Measurements from ENCODE around the gene SMARCA2.

SMARCA2 gene

GRCh38 chr9:2158766-2159430 is 143.8 kb downstream of the SMARCA2 start:
- Histone ChIP-seq H3K4me3 (ENCODE audit: low read length) (peak overlapping the region; percentile 57), H3K27ac (ENCODE audit: low read depth, low read length) (peak overlapping the region; percentile 43), H3K9ac (ENCODE audit: low read length) (no peak overlapping the region), H3K27me3 (ENCODE audit: control insufficient read depth, insufficient read depth, low read length) (no peaks in the 10 kb centered on the region), H3K36me3 (ENCODE audit: control insufficient read depth, insufficient read depth, low read length) (no peaks in the 10 kb centered on the region), H3K4me1 (ENCODE audit: control insufficient read depth, insufficient read depth, low read length) (peaks cover 6% of the 10 kb centered on the region)

GRCh38 chr9:2159521-2160454 is 144.6 kb downstream of the SMARCA2 start:
- peak overlapping the region; percentile 37 for H3K27ac ChIP-seq (ENCODE audit: low read depth, low read length)
- no peaks in the 10 kb centered on the region for H3K36me3 ChIP-seq (ENCODE audit: control insufficient read depth, insufficient read depth, low read length)
- peaks cover 6% of the 10 kb centered on the region for H3K4me1 ChIP-seq (ENCODE audit: control insufficient read depth, insufficient read depth, low read length)

GRCh38 chr9:2161661-2162060 is 146.5 kb downstream of the SMARCA2 start:
- H3K9ac ChIP-seq (ENCODE audit: low read length) = no peak overlapping the region
- no peaks in the 10 kb centered on the region for H3K36me3 ChIP-seq (ENCODE audit: control insufficient read depth, insufficient read depth, low read length)
- H3K27me3 ChIP-seq (ENCODE audit: control insufficient read depth, insufficient read depth, low read length) = no peaks in the 10 kb centered on the region
- H3K27ac ChIP-seq (ENCODE audit: low read depth, low read length) = no peak overlapping the region
- peaks cover 6% of the 10 kb centered on the region for H3K4me1 ChIP-seq (ENCODE audit: control insufficient read depth, insufficient read depth, low read length)
- H3K4me3 ChIP-seq (ENCODE audit: low read length) = no peak overlapping the region

More at GRCh38 chr9:2159521-2160454, 144.6 kb downstream of the SMARCA2 start:
- H3K27me3 ChIP-seq (ENCODE audit: control insufficient read depth, insufficient read depth, low read length) = no peaks in the 10 kb centered on the region
- H3K4me3 ChIP-seq (ENCODE audit: low read length) = peak overlapping the region; percentile 54
- H3K9ac ChIP-seq (ENCODE audit: low read length) = no peak overlapping the region

- H3K9ac ChIP-seq (ENCODE audit: low read length) = no peak overlapping the region
- H3K27ac ChIP-seq (ENCODE audit: low read depth, low read length) = no peak overlapping the region
- H3K4me3 ChIP-seq (ENCODE audit: low read length) = no peak overlapping the region
- no peaks in the 10 kb centered on the region for H3K27me3 ChIP-seq (ENCODE audit: control insufficient read depth, insufficient read depth, low read length)
- H3K36me3 ChIP-seq (ENCODE audit: control insufficient read depth, insufficient read depth, low read length) = peaks cover 2% of the 10 kb centered on the region
- H3K4me1 ChIP-seq (ENCODE audit: control insufficient read depth, insufficient read depth, low read length) = no peaks in the 10 kb centered on the region
These were observed 148.2 kb downstream of the SMARCA2 start for GRCh38 chr9:2163231-2163885.

GRCh38 chr9:2164268-2164667 is 149.1 kb downstream of the SMARCA2 start:
- Histone ChIP-seq H3K27ac (ENCODE audit: low read depth, low read length) (no peak overlapping the region), H3K27me3 (ENCODE audit: control insufficient read depth, insufficient read depth, low read length) (no peaks in the 10 kb centered on the region), H3K4me1 (ENCODE audit: control insufficient read depth, insufficient read depth, low read length) (no peaks in the 10 kb centered on the region), H3K9ac (ENCODE audit: low read length) (no peak overlapping the region), H3K4me3 (ENCODE audit: low read length) (no peak overlapping the region), H3K36me3 (ENCODE audit: control insufficient read depth, insufficient read depth, low read length) (peaks cover 5% of the 10 kb centered on the region)

- Histone ChIP-seq H3K4me1 (ENCODE audit: control insufficient read depth, insufficient read depth, low read length) (no peaks in the 10 kb centered on the region), H3K9ac (ENCODE audit: low read length) (no peak overlapping the region), H3K27ac (ENCODE audit: low read depth, low read length) (no peak overlapping the region), H3K36me3 (ENCODE audit: control insufficient read depth, insufficient read depth, low read length) (peaks cover 9% of the 10 kb centered on the region), H3K27me3 (ENCODE audit: control insufficient read depth, insufficient read depth, low read length) (no peaks in the 10 kb centered on the region), H3K4me3 (ENCODE audit: low read length) (no peak overlapping the region)
These were observed 151.1 kb downstream of the SMARCA2 start for GRCh38 chr9:2166203-2166602.

- H3K36me3 ChIP-seq (ENCODE audit: control insufficient read depth, insufficient read depth, low read length) = peaks cover 9% of the 10 kb centered on the region
- H3K4me3 ChIP-seq (ENCODE audit: low read length) = no peak overlapping the region
- H3K27me3 ChIP-seq (ENCODE audit: control insufficient read depth, insufficient read depth, low read length) = no peaks in the 10 kb centered on the region
- no peaks in the 10 kb centered on the region for H3K4me1 ChIP-seq (ENCODE audit: control insufficient read depth, insufficient read depth, low read length)
- no peak overlapping the region for H3K27ac ChIP-seq (ENCODE audit: low read depth, low read length)
- H3K9ac ChIP-seq (ENCODE audit: low read length) = no peak overlapping the region
These were observed 153.9 kb downstream of the SMARCA2 start for GRCh38 chr9:2169035-2169434.

- Histone ChIP-seq H3K27me3 (ENCODE audit: control insufficient read depth, insufficient read depth, low read length) (no peaks in the 10 kb centered on the region), H3K4me1 (ENCODE audit: control insufficient read depth, insufficient read depth, low read length) (no peaks in the 10 kb centered on the region), H3K4me3 (ENCODE audit: low read length) (no peak overlapping the region), H3K36me3 (ENCODE audit: control insufficient read depth, insufficient read depth, low read length) (peaks cover 9% of the 10 kb centered on the region), H3K9ac (ENCODE audit: low read length) (no peak overlapping the region), H3K27ac (ENCODE audit: low read depth, low read length) (no peak overlapping the region)
These were observed 155.6 kb downstream of the SMARCA2 start for GRCh38 chr9:2170722-2171121.

- Histone ChIP-seq H3K27ac (ENCODE audit: low read depth, low read length) (no peak overlapping the region), H3K4me1 (ENCODE audit: control insufficient read depth, insufficient read depth, low read length) (no peaks in the 10 kb centered on the region), H3K27me3 (ENCODE audit: control insufficient read depth, insufficient read depth, low read length) (no peaks in the 10 kb centered on the region), H3K9ac (ENCODE audit: low read length) (no peak overlapping the region), H3K36me3 (ENCODE audit: control insufficient read depth, insufficient read depth, low read length) (peaks cover 7% of the 10 kb centered on the region), H3K4me3 (ENCODE audit: low read length) (no peak overlapping the region)
These were observed 158.0 kb downstream of the SMARCA2 start for GRCh38 chr9:2173170-2173569.

GRCh38 chr9:2173861-2174260 is 158.7 kb downstream of the SMARCA2 start:
- Histone ChIP-seq H3K4me1 (ENCODE audit: control insufficient read depth, insufficient read depth, low read length) (no peaks in the 10 kb centered on the region), H3K27me3 (ENCODE audit: control insufficient read depth, insufficient read depth, low read length) (no peaks in the 10 kb centered on the region), H3K27ac (ENCODE audit: low read depth, low read length) (no peak overlapping the region), H3K36me3 (ENCODE audit: control insufficient read depth, insufficient read depth, low read length) (peaks cover 5% of the 10 kb centered on the region), H3K9ac (ENCODE audit: low read length) (no peak overlapping the region), H3K4me3 (ENCODE audit: low read length) (no peak overlapping the region)

- no peak overlapping the region for H3K4me3 ChIP-seq (ENCODE audit: low read length)
- no peak overlapping the region for H3K27ac ChIP-seq (ENCODE audit: low read depth, low read length)
- no peak overlapping the region for H3K9ac ChIP-seq (ENCODE audit: low read length)
- H3K4me1 ChIP-seq (ENCODE audit: control insufficient read depth, insufficient read depth, low read length) = no peaks in the 10 kb centered on the region
- peaks cover 4% of the 10 kb centered on the region for H3K36me3 ChIP-seq (ENCODE audit: control insufficient read depth, insufficient read depth, low read length)
- H3K27me3 ChIP-seq (ENCODE audit: control insufficient read depth, insufficient read depth, low read length) = no peaks in the 10 kb centered on the region
These were observed 159.2 kb downstream of the SMARCA2 start for GRCh38 chr9:2174306-2174705.

- Histone ChIP-seq H3K4me3 (ENCODE audit: low read length) (no peak overlapping the region), H3K27me3 (ENCODE audit: control insufficient read depth, insufficient read depth, low read length) (no peaks in the 10 kb centered on the region), H3K36me3 (ENCODE audit: control insufficient read depth, insufficient read depth, low read length) (peaks cover 4% of the 10 kb centered on the region), H3K4me1 (ENCODE audit: control insufficient read depth, insufficient read depth, low read length) (no peaks in the 10 kb centered on the region), H3K27ac (ENCODE audit: low read depth, low read length) (no peak overlapping the region), H3K9ac (ENCODE audit: low read length) (no peak overlapping the region)
These were observed 159.8 kb downstream of the SMARCA2 start for GRCh38 chr9:2174911-2175310.

Measured in rectal smooth muscle tissue (tissue), 1 donor.